ENCODE results near the gene CEP162.

The CEP162 gene

GRCh38 chr6:84095156-84095555 lies 132.3 kb downstream of the CEP162 start:
- TF ChIP-seq CTCF (IDR thresholded peaks at IDR 0.05; ENCODE audit: unreplicated experiment in 3 of 3): no peak
- H3K4me3 Mint-ChIP-seq: no peak overlapping the region
- no peaks in the 10 kb centered on the region for H3K36me3 Mint-ChIP-seq (ENCODE audit: low read depth)
- H3K27ac Mint-ChIP-seq: no peak overlapping the region
- H3K27me3 Mint-ChIP-seq (ENCODE audit: low read depth): no peaks in the 10 kb centered on the region
- H3K4me1 Mint-ChIP-seq: no peaks in the 10 kb centered on the region
- peaks cover 3% of the 10 kb centered on the region for H3K9me3 Mint-ChIP-seq

GRCh38 chr6:84093441-84094435 lies 133.7 kb downstream of the CEP162 start:
- Mint-ChIP-seq H3K27me3 (ENCODE audit: low read depth) (no peaks in the 10 kb centered on the region), H3K4me1 (no peaks in the 10 kb centered on the region), H3K36me3 (ENCODE audit: low read depth) (no peaks in the 10 kb centered on the region), H3K9me3 (peaks cover 3% of the 10 kb centered on the region), H3K27ac (no peak overlapping the region), H3K4me3 (no peak overlapping the region)
- no peak for TF ChIP-seq CTCF (IDR thresholded peaks at IDR 0.05; ENCODE audit: unreplicated experiment in 3 of 3)

- peaks cover 3% of the 10 kb centered on the region for H3K9me3 Mint-ChIP-seq
- no peaks in the 10 kb centered on the region for H3K36me3 Mint-ChIP-seq (ENCODE audit: low read depth)
- no peaks in the 10 kb centered on the region for H3K4me1 Mint-ChIP-seq
- no peak overlapping the region for H3K4me3 Mint-ChIP-seq
- no peak overlapping the region for H3K27ac Mint-ChIP-seq
- no peaks in the 10 kb centered on the region for H3K27me3 Mint-ChIP-seq (ENCODE audit: low read depth)
- TF ChIP-seq CTCF (IDR thresholded peaks at IDR 0.05; ENCODE audit: unreplicated experiment in 3 of 3): no peak
Observed at GRCh38 chr6:84089552-84089951, 137.9 kb downstream of the CEP162 start.

- H3K36me3 Mint-ChIP-seq (ENCODE audit: low read depth): no peaks in the 10 kb centered on the region
- H3K4me1 Mint-ChIP-seq: no peaks in the 10 kb centered on the region
- TF ChIP-seq CTCF (IDR thresholded peaks at IDR 0.05; ENCODE audit: unreplicated experiment in 3 of 3): no peak
- H3K27ac Mint-ChIP-seq: no peak overlapping the region
- H3K4me3 Mint-ChIP-seq: no peak overlapping the region
- no peaks in the 10 kb centered on the region for H3K27me3 Mint-ChIP-seq (ENCODE audit: low read depth)
- H3K9me3 Mint-ChIP-seq: peaks cover under 1% of the 10 kb centered on the region
Observed at GRCh38 chr6:84089081-84089480, 138.4 kb downstream of the CEP162 start.

GRCh38 chr6:84086545-84087429 lies 140.7 kb downstream of the CEP162 start:
- TF ChIP-seq CTCF (IDR thresholded peaks at IDR 0.05; ENCODE audit: unreplicated experiment in 3 of 3): no peak
- H3K4me3 Mint-ChIP-seq: no peak overlapping the region
- H3K4me1 Mint-ChIP-seq: peaks cover 9% of the 10 kb centered on the region
- no peaks in the 10 kb centered on the region for H3K27me3 Mint-ChIP-seq (ENCODE audit: low read depth)
- no peak overlapping the region for H3K27ac Mint-ChIP-seq
- no peaks in the 10 kb centered on the region for H3K9me3 Mint-ChIP-seq
- no peaks in the 10 kb centered on the region for H3K36me3 Mint-ChIP-seq (ENCODE audit: low read depth)

Measured in nephron (organoid).